HG03095 (cell line): ENCODE measurements around the gene TMEM18.

Experiments
- ATAC-seq: cut with Tn5 transposase; IDR thresholded peaks from one replicate; pipeline ENCODE4 v1.9.1; 2021; ENCODE audit warnings: moderate library complexity; ENCODE audit not compliant: unreplicated experiment

Gene TMEM18

DNA sequence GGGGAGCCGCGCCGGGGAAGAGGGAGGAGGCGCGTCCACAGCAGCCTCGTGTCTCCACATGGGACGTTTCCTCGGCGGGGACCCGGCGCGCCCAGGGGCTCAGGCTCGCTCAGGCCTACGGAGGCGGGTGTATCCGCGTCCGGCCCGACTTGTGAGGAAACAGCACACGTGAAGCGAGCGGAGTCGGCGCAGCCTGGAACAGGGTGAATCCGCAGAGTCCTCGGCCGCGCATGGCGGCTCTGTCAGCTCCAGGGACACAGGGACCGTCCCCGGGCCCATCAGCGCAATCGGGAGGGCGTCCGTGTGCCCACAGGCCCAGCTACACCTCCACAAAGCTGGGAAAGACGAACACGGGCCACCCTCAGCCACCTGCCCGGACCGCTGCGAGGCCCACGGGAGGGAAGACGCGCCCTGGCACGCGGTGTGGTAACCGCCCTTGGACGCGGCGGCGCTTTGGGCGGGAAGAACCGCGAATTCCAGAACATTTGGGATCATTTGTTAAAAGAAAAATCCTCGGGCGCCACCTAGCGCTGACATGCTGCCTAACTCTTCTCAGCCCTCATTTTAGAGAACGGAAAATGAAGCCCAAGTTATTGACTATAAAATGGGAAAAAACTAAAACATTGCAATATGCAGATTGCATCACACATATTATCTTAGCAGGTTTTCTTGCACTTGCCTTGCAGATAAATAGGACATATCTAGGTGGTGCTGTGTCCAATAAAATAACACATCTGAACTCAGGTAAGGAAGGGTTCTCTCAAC lies 40.4 kb downstream of the TMEM18 start:
- ATAC-seq, result no peak

DNA sequence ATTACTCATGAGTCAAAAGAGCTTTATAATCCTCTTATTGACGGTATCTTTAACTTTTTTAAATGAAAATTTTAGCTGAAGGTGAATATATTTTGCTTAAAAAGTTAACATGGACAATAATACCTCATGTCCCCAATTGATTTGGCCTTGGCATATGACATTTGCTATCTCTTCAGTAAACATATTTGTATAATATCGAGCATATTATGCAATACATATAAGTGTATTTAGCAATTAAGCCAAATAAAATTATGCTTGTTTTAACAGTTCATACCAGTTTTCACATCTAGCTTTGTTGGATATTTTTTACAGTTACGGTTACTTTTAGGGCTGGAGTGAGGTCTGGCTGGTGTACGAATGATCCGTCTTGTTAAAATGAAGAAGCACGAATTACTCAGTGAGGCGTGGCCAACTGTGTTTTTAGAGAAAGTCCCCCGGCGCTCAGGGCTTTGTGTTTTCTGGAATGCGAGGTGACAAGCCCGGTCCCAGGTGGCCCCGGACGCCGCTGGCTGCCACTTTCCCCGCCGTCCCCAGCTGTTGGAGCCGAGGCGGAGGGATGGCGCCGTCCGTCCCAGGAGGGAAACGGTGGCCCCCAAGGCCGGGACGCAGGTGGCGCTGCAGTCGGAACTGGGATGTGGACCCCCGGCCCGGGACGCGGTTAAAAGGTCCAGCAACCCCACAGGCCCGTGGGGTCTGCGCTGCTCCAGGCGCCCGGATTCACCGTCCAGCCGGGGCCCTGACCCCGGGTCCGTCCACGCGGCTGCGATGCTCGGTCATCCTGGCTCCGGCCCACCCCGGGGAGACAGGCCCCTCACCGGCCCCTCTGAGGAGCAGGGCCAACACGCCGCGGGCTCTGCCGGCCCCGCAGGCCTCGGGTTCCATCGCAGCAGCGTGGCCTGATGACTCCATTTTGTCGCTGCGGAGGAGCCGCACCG lies 41.3 kb downstream of the TMEM18 start:
- no peak for ATAC-seq

DNA sequence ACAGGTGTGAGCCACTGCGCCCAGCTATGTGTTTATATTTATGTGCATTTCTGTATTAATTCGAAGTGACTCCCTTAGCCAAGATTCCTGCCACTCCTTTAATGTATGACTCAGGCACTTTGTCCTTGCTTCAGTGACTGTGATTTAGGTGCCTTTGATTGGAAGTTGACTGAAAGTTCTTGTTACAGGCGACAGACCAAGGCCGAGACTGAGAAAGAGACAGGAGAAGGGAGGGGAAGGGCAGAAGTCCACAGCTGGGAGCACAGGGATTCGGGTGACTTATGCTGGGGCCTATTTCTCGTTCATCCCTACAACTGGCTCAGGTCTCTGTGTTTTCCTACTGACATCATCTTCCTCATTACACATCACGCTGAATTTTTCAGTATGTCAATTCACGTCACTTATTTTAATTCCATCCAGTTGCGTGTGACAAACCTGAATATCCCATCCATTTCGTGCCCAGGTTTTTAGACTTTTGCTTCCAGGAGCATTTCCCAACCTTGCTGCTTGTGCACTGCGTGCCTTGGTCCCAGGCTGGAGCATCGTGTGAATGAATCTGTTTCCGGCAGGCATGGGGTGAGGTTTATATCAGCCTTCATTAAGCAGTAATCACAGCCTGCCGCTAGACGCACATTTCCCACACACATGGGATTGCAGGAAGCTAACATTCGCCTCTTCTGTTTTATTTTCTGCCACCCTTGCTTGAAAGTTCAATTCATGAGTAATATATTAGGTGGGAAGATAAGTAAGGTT lies 42.4 kb downstream of the TMEM18 start:
- ATAC-seq, result no peak

DNA sequence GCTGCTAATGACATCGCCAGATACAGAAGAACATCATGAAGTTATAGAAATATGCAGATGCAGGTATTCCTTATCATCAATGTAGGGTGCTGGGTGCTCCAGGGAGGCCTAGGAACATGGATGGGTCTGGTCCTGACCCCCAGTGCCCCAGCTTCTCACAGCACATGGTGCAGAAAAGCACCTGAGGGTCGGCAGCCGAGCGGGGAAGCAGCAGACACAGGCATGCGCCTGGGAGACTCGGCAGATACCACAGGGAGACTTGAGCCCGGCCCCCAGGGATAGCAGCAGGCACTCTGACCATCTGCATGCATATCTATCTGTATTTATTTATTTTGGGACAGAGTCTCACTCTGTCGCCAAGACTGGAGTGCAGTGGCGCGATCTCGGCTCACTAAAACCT lies 43.2 kb downstream of the TMEM18 start:
- ATAC-seq, result no peak

DNA sequence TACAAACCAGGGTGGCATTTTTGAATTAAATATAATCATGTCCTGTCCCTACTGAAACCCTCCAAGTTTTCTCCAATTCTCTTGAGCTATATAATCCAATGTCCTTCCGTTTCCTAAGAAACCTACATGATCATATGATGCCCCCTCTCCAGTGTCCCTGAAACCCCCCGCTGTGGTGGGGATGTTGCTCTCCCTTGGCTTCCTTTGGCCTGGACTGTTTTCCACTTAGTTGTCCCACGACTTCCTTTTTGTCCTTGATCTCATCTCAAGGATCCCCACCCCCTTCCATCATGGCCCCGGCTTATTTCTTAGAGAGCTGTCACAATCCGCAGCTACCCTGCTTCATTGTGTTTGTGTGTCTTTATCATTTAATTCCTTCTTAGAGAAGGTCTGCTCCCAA lies 43.8 kb downstream of the TMEM18 start:
- no peak for ATAC-seq

DNA sequence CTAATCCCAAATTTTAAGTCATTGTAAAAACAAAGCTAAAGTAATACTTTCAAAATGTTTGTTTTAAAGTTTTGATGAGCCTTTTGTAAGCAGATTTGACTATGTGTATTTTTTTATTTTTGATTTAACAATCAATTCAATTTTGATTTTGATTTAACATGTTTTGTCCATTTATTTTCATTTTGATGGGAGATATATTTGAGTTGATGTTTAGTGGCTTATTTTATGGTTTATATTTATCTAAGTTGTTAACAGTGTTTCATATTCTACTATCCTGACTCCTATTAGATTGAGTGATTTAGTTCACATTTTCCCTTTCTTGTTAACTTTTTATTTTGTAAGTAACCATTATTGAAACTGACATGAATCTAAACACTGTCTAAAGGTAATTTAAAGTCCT lies 44.7 kb downstream of the TMEM18 start:
- no peak for ATAC-seq

DNA sequence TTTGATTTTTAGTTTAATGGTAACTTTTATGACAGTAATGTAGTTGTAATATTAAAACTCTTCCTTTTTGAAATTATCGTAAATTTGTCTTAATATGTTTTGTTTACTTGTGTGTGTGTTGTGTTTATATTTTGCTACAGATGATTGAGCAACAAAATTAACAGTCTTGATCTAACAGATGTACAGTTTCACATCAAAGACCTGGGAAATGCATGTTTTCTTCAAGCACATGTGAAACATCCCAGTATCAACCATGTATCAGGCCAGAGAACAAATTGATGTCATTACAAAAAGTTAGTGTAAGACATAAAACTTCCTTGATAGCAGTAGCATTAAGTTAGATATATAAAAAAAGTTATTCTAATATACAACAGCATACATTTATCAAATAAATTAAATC lies 45.5 kb downstream of the TMEM18 start:
- ATAC-seq, result no peak

DNA sequence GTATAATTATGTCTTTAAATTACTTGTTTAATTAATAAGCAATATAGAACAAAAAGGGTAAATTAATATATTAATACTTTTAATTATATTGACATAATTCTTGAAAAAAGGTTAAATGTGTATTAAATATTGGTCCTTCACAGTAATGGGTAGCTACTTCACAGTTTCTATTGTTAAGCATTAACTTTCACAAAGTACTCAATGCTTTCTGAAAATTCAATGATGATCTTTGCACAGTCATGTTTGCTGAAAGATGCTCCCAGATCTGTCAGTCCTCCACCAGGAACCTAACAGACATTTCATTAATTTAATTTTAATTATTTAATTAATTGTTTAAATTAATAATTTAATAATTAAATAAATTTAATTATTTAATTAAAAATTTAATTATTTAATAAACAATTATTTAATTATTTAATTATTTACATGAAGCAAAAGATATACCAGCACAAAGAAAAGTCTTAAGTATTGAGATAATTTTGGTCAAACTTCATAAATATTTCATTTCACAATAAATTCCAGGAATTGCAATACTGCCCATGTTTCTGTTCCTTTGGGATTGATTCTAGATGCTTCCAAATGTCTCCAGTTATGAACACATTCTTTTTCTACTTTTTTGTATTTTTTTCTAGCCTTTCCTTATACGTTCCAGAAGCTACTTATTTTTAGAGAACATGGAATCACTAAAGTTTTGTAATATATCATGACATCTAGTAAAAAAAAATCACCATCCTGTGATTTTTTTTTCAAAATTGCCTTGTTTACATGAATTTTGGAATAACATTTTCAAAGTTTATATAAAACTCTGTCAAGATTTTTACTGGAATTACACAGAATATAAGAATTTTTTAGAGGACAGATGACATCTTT lies 46.5 kb downstream of the TMEM18 start:
- no peak for ATAC-seq

DNA sequence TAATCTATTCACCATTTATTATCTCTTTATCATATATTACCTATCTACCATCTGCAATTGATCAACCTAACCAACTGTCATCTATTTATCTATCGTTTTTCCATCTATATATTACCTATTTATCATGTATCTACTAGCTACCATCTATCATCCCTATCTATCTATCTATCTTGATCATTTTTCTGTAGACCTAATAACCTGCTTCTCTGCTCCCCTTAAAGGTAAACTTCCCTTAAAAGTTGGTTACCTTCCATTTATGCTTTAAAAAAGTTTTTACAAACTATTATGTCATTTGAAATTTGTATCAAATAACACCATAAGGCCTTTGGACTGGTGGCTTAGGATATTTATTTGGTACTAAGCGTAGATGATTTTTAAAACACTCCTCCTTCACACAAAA lies 47.2 kb downstream of the TMEM18 start:
- no peak for ATAC-seq

DNA sequence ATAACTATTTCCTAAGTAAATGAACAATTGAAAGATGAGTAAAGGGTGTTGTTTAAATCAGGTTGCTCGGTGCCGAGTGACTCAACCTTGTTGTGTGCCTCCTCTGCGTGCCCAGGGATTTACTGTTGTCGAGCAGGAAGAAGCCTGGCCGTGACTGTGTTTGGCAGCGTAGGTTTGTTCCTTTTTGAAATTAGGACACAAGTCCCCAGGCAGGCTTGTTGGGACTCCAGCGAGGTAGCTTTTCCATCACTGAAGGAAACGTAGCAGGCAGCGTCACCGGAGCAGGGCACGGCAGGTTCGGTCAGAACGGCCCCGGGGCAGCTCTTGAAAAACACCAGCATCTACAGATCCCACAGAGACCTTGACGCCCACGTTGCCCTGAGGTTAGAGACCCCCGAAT lies 48.6 kb downstream of the TMEM18 start:
- no peak for ATAC-seq

DNA sequence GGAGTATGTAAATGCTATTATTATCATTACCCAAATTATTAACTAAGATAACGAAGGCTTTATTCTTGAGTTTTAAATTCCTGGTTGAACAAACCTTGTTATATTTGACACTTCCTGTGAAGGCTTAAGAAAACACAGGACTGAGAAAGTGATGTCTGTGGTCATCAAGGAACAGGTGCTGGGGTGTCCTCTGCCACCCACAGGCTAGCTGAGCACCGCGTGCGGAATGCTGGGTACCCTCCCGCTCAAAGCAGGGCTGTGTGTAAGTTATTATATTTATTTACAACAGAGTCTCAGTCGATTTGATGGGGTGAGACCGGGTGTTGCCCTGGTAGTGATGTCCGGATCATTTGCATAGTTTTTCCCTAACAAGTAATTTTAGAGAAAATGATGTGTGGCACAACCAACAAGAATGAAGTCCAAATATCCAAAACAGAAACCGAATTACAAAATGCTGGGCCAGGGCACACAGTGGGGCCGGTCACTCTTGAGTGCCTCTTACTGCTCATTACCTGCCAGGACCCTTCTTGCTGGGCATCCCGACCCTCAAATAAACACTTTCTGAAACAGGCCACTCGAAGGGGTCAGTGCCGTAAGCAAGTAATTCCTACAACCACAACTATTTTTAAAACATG lies 49.2 kb downstream of the TMEM18 start:
- no peak for ATAC-seq

DNA sequence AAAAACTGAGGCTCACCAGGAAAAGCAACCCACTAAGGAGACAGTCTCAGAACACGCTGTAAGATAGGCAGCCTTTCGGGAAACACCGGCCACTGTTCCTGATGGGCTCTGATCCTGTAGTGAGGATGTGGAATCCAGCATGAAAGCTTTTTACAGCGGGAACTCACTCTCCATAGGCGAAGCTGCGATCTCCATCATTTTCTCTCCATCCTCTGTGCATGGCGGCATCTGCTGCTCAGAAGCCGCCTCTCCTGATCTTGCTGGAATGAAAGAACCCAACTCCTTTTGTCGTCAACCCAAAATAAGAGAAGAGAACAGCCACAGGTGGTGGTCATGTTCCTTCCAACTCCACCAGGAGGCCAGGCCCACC lies 49.9 kb downstream of the TMEM18 start:
- no peak for ATAC-seq

DNA sequence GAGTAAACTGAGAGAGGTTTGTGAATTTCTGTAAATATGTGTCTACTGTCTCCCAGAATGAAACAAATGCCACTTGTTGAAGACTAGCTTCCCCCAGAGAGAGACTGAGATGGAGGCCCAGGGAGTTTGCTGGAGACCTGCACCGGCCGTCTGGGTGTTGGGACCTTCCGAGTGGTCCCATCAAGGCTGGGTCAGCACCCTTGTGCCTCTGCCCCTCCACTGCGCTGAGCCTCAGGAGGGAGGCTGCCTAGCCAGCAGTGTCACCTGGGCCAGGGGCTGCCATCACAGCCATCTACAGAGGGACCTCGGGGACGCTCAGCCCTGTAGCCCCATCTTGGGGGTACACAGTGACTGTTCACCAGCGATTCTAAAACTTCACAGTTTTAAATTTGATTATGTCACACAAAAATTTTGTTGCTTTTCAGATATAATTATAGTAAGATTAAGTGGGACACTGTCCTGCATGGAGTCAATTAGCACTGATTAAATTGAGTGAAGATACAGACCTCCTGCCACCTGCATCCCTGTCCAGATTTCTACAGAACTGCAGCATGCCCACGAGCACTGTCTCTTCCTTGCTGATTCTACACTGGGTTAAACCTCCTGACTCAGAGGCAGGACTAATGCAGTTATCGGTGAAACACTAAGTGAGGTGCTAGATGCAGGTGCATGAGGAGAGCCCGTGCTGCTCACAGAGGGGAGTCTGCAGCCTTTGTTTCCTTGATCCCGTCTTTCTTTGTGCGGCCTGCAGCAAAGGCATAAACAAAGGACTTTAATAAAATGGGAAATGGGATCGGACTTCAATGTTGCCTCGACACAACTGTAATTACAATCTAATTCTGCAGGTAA lies 50.5 kb downstream of the TMEM18 start:
- no peak for ATAC-seq

DNA sequence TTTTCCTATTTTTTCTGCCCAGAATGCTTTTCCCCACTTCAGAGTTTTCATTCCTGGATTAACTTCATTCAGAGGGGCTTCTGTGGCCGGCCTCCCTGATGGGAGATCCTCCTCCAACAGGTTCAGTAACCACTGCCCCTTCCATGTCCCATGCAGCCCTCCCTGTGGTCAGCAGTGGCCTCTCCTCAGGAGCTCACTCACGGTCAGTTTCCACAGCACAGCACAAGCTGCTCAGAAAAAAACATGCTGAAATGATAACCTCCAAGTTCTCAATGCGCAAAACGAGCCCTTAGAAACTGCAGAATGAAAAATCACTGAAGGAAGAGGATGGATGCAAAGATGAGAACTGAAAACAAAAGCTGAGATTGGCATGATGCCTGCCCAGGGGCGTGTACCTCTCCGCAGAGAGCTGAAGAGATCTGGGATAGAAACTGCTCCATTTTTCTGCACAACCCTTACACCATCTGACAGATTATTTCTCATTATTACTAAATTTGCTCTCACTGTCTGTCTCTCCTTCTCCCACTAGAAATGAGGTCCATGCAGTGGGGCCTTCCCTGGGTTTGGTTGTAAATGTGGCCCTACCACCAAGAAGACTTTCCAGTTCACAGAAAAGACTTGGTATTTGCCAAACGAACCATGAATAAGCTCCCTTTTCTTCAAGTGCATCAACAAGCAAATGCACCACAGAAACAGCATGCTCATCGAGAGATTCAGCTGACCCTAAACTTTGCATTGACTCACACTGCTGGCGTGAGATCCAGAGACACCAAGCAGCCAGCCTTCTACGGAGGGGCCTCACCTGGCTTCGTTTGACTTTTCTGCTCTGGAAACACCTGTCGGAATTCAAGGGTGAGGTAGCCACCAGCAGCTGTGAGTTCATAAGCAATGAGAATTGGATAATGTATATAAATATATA lies 51.5 kb downstream of the TMEM18 start:
- no peak for ATAC-seq

DNA sequence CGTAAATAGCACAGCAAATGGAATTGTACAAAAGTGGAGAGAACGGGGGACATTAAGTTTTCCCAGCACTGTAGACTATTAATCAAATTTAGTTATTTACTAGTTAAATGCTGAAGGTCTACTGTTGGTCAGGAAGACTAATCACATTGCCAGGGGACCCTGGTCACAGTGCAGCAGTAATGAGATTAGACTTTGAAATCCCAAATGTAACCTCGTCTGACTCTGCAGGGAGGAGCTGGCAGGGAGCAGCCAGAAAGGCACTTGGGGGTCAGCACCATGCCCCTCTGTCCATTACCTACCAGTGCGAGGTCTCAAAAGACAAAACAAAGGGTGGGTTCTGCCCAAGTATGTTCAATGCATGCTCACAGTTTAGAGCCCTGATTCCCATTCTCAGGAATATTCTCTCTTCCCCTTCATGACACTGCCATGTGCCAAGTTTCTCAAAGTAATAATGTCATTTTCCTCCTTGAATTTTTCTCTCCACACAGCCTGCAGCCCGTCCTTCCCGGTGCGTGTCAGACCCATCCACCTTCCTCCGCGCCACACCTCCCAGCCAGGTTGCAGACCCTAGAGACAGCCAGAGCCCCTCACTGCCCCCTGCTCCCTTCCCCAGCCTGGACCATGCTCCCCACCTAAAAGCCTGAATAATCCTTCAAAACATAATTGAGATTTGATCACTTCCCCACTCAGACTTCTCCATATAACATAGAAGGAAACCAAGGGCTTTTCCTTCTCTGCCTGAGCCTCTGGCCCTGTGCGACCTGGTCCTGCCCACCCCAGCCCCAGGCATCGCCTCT lies 52.5 kb downstream of the TMEM18 start:
- no peak for ATAC-seq

DNA sequence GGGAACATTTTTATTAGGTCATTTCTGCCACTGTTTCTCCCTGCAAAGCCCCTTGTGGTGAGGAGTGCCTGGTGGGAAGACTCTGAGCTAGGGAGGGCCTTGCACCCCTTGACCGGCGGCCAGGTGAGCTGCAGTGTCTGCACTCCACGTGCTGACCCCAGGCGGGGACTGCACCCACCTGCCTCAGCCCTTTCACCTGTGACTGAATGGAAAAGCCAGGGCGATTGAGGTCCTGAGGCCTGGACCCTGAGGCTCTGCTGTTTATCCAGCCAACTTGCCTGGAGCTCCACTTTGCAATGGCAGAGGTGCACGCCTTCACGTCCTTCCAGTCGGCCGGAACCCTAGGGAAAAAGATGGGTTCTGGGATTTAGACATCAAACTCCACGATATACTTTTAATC lies 53.1 kb downstream of the TMEM18 start:
- ATAC-seq, result no peak

DNA sequence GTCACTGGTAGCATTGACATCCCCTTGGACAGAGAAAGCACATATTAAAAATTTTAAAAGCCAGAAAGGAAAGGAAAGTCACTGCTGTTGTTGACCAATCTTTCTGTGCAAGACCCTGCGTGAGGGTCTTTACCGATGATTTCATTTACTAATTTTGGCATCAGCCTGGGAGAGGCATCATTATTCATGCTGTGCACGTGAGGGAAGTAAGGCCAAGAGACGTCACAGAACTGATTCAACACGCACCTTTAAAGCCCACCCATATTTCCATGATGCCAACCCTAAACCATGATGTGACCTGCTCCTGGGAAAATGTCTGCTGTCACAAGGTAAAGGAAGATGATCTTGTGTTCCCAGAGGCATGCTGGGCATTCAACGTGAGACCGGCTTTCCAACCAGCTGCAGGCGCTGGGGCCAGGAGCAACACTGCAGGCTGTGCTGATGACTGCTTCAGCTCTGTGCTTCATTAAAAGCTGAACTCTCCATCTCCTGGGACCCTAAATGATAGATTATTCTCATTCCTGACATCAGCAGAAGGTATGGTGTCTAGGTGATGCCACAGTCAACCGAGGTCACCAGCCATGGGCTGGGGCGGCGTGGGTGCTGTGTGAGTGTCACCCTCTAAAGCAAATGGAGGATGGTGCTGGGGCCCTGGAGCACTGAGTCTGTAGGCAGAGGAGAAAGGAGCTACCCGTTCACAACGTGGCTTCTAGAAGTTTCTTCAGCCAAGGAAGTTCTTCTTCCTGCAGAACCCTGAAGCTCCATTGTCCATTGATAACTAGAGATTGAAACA lies 53.9 kb downstream of the TMEM18 start:
- ATAC-seq, result no peak
